ENCODE results near the gene TOMM7.

DNA sequence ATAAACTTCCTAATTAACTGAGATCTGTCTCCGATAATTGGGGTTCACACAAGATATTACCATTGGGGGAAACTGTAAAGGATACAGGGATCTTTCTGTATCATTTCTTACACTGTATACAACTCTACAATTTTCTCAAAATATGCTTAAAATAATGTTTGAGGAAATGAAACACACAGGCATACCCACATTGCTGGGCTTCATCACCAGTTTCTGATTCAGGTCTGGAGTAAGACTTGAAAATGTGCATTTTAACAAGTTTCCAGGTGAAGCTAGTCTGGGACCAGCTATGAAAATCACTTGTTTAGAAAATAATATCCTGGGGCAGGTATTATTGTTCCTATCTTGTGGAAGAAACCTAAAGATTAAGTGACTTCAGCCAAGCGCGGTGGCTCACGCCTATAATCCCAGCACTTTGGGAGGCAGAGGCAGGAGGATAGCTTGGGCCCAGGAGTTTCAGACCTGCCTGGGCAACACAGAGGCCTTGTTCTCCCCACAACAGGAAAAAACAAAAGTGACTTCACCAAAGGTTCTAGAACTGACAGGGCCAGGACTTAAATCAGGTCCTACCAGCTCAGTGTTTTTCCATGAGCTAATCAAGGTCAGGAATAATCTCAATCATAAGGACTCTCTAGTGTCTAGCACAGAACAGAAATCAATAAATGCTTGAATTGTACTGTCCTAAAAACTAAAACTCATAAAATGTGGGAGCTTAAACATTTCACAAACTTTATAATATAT, 12.6 kb downstream of the TOMM7 start:
- TF ChIP-seq, protein P1, sequence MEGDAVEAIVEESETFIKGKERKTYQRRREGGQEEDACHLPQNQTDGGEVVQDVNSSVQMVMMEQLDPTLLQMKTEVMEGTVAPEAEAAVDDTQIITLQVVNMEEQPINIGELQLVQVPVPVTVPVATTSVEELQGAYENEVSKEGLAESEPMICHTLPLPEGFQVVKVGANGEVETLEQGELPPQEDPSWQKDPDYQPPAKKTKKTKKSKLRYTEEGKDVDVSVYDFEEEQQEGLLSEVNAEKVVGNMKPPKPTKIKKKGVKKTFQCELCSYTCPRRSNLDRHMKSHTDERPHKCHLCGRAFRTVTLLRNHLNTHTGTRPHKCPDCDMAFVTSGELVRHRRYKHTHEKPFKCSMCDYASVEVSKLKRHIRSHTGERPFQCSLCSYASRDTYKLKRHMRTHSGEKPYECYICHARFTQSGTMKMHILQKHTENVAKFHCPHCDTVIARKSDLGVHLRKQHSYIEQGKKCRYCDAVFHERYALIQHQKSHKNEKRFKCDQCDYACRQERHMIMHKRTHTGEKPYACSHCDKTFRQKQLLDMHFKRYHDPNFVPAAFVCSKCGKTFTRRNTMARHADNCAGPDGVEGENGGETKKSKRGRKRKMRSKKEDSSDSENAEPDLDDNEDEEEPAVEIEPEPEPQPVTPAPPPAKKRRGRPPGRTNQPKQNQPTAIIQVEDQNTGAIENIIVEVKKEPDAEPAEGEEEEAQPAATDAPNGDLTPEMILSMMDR (IDR thresholded peaks at IDR 0.05) = no peak
- TF ChIP-seq POLR2A (IDR thresholded peaks at IDR 0.05) = no peak
